DMS 273 (cell line): Measurements from ENCODE around the gene CRB2.

ENCODE experiments used
- DNase-seq: peaks from one replicate; lab custom pipeline; 2025; ENCODE audit not compliant: unreplicated experiment; lab: John Stamatoyannopoulos, UW

CRB2 gene

GRCh38 chr9:123347289-123348060 lies 8.5 kb upstream of the CRB2 start:
- peak; percentile 45 for DNase-seq

- peak; percentile 34 for DNase-seq
Measured at GRCh38 chr9:123348317-123348992, 7.5 kb upstream of the CRB2 start.

DNA sequence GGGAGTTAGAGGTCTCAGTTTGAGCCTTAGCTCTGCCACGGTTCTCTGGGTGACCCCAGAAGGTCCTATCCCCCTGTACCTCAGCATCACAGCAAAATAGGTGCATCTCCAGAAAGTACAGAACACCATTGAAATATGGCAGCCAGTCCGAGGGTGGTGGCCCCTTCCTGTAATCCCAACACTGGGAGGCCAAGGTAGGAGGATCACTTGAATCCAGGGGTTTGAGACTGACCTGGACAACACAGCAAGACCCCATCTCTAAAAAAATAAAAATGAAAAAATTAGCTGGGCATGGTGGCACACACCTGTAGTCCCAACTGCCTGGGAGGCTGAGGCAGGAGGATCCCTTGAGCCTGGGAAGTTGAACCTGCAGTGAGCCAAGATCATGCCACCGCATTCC lies 7.0 kb upstream of the CRB2 start:
- DNase-seq, result no peak

DNA sequence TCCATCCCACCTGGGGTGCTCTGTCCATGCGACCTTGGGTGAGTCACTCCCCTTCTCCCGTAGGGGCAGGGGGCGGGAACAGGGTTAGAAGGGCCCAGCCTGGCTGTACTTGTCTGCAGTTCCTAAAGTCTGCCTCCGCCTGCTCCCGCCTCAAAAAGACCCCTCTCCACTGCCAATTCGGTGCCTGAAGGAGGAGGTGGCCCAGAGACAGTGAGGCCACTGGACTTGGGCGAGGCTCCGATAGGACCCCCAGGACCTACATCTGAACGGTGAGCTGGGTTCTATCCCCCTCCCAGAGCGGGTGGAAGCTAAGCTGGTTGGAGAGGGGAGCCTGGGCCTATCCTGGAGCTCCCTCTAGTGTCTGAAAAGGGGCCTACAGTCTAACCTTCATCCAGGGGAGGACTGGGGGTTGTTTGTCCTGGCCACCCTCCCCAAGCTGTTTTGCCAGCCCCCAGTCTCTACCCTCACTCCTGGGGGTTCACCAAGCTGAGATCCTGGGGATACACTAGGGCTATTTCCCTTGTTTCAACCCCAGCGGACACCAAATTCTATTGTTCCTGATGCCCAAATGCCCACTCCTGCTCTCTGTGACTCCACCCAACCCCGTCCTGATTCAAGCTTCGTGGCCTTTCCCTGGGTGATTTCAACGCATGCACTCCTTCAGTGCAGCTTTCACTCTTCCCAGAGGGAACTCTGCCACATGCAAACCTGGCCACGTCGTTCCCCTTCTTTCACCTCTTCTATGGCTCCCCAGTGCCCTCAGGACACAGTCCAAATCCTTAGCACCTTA lies 6.1 kb upstream of the CRB2 start:
- DNase-seq, result peak; percentile 84

GRCh38 chr9:123350590-123351310 lies 5.2 kb upstream of the CRB2 start:
- peak; percentile 45 for DNase-seq

DNA sequence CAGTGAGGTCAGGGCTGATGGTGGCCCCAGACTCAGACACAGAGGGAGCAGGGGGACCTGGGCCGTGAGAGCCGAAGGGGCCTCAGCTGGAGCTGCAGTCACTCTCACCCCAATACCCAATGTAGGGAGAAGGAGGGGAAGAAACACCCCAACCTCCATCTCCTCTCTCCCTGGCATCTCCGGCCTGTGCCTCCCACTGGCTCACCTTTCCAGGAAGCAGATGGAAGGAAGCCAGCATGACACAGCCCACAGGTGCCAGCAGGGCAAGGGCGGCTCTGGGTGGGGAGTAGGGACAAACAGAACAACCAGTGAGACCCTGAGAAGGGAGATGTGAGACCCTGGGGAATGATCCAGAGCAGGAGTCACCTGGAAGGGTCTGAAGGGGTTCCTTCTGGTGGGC lies 3.0 kb upstream of the CRB2 start:
- peak; percentile 9 for DNase-seq

DNA sequence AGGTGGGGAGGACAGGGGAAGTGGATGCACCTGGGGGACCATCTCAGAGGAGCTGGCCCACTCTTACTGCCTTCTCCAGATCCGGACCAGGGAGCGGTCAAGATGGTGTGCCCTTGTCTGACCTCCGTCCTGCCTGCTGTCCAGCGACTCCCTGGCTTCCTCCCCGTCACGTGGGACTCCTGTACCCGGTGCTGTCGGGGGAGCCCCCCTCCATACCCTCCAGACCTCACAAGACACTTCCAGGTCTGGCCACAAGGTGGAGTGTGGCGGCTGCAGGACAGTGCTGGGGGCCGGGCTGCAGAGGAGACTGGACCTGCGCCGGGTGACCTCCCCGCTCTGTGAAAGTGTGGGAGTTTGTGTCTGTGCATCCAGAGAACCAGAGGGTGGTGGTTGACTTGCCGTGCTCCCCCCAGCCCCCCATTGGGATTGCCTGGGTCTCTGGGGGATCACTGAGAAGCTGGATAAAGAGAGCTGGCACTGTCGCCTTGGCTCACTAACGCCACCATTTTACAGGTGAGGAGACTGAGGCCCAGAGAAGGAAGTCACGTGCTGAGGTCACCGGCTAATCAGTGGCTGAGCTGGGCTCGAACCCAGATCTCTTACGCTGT lies 1.9 kb upstream of the CRB2 start:
- DNase-seq, result peak; percentile 78

GRCh38 chr9:123354806-123355508 lies 1.0 kb upstream of the CRB2 start:
- DNase-seq, result peak; percentile 28

- no peak for DNase-seq
Measured at GRCh38 chr9:123356851-123357742, 1.1 kb downstream of the CRB2 start.

GRCh38 chr9:123357743-123358059 lies 1.7 kb downstream of the CRB2 start:
- no peak for DNase-seq

DNA sequence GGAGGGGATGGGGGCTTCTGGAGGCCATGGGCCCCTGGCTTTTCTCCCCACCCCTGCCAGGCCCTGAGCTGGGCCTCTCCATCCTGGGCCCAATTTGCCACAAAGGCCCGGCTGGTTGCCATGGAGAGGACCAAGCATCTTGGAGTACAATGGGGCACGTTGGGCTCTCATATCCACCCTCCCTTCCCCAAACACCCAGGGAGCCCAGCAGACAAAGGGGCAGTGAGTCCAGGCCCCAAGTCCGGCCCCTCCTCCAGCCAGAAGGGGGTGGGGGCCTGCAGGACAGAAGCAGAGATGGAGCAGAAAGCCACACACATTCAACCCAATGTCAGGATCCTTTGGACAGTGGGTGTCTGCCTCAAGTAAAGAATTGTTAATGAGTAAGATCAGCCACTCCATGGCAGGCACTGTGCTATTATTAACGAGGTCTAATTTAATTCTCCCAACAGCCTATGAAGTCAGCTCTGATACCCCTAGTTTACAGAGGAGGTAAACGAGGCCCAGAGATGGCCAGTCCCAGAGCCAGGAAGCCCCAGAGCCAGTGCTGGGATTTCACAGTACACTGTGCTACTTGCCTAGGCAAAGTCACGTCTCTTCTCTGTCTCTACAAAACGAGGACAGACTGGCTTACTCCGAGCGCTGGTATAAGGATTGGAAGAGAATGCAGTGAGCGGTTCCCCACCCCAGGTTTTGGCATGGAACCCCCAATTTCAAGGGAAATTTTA lies 2.3 kb downstream of the CRB2 start:
- no peak for DNase-seq

DNA sequence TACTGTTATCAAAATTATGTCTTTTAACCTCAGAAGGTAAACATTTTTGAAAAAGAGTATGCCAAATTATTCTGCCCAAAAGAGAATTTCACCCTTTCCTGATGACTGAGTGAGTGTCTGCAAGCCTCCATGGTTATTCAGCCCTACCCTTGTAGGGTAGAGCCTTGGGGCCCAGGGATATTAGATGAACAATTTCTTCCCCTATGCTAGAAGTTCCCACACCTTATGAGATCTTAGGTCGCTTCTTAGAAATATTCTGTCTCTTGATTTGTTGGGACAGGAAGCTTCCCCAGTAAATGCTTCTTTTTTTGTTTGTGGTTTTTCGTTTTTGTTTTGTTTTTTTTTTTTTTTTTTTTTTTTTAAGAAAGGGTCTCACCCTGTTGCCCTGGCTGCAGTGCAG lies 3.1 kb downstream of the CRB2 start:
- no peak for DNase-seq

- peak; percentile 12 for DNase-seq
Measured at GRCh38 chr9:123359546-123359945, 3.5 kb downstream of the CRB2 start.

DNA sequence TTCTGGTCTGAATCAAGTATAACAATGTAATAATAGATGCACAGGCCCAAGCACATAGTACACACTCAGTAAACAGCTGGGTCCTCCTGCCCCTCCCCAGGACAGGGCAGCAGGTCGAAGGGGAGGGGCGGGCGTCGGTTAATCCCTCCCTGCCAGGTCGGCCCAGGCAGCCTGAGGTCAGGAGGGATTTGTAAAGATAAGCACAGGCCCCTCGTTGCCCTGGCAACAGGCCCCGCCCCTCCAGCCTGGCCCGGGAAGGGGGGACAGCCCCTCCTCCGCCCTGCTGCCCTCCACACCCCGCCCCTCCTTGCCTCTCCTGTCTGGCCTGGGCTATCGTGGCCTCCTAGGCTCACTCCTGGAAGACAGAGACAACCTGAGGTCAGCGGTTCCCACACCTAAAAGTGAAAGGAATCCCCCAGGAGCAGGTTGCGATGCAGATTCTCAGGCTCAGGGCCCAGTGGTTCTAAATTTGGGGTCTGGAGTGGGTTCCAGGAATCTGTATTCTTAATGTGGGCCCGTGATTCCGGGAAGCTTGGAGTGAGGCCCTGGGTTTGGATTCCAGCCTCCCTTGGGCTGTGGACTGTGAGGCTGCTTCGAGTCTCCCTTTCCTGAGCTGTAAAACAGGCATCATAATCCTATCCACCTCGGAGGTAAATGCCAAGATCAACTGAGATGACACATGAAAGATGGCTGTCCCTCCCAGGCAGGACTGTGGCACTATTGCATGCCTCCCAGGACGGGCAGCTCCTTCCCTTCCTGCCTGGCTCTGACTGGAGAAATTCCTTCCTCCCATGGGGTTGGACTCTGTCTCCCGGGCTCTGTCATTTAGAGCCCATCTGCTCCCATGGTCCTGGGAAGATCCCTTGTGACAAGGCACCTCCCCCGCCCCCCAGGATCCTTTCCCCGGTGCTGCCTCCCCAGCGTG lies 4.4 kb downstream of the CRB2 start:
- peak; percentile 88 for DNase-seq

GRCh38 chr9:123361086-123361730 lies 5.2 kb downstream of the CRB2 start:
- DNase-seq, result no peak

DNA sequence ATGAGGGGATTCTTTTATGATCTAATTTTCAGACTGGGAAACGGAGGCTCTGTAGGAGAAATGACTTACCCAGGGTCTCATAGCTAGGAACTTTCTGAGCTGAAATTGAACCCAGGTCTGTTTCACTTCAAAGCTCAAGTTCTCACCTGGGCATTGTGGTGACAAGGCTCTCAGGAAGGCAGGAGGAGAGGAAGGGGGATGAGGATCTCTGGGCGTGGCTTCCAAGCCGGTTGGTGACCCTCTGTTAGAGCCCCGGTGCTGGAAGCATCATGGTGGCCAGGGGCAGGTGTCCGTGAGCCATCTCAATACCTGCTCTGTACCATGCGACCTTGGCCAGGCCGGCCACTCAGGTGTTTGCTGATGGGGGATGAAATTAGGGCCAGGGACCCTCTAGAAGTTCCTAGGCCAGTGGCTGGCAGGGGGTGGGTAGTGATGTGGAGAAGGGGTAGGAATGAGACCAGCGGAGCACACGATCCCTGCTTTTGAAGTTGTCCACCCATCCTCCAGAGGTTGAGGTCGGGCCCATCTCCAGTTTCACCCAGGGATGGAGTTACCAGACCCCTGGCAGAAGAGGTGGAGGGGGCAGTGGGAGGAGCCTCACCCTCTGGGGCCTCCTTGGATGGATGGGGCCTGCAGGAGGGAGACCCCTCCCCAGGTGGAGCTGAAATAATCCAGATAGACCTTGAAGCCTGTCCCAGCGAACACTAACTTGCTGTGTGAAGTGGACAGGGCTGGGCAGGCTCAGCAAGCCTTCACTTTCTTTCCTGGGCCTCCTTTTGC lies 5.9 kb downstream of the CRB2 start:
- DNase-seq, result no peak
